Kidney capillary endothelial cell (primary cell): ENCODE data around the gene GRIK5.
A peak's percentile ranks its signal among the peaks of the same experiment; 100 is the strongest.
"Not testable (repeated sequence)": the region's sequence is repeated elsewhere in the genome, so short reads cannot be mapped to it uniquely, and the experiment has no call there.

Experiments
- DNase-seq: peaks from one replicate; pipeline ENCODE4 v3.0.0-alpha.2; 2018; ENCODE audit warnings: low spot score

GRIK5 gene

DNA sequence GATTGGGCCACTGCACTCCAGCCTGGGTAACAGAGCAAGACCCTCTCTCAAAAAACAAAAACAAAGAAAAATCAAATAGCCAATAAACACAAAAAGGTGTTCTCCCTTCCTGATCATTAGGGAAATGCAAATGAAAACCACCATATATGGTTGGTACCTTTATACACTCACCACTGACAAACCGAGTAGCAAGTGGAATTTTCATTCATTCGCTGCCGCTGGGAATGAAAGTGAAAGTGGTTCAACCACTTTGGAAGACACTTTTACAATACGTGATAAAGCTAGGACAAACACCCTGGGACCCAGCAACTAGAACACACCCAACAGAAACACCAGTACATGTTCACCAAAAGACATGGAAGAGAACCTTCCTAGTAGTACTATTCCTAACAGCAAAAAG lies 21.0 kb downstream of the GRIK5 start:
- DNase-seq = no peak

DNA sequence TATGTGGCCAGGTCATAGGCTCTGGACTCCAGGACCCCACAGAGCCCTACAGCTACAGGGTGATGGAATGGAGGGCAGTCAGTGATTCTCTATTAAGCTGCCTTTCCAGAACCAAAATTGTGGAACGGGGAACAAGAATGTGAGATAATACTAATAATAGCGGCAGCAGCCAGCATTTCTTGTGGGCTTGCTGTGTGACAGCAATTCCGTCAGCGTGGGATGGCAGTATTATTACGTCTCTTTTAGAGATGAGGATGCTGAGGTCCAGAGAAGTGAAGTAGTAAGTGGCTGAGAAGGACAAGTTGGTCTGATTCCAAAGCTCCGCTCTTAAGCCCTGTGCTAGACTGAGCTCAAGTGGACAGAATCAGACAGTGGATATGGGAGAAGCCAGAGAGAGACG lies 24.4 kb downstream of the GRIK5 start:
- DNase-seq = no peak

DNA sequence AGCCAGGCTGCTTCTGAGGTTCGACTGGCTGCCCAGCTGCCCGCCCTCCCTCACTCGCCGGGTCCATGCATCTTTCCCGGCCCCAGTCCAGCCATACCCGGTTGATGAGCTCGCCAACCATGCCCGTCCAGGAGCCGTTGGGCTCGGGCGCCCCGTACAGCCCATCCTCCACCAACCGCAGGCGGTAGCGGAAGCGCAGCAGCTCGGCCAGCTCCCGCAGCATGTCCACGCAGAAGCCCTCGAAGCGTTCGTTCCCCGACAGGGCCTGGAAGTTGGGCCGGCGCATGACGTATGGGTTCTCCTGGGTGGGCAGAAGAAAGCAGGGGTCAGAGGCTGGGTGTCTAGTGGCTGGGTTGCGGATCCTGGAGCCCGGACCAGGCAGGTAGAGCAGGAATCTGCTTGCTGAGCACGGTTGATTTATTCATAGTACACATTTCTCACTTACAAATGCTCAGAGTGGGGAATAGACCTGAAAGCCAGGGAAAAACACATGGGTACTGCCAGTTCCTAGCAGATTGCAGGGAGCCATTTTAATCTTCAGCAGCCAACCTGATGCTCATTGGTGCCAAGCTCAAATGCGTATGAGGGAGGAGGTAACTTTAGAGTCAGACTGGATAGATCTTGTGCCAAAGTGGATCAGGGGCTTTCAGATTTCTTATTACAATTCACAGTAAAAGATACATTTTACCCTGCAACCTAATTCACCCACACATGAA lies 27.4 kb downstream of the GRIK5 start:
- DNase-seq = no peak

DNA sequence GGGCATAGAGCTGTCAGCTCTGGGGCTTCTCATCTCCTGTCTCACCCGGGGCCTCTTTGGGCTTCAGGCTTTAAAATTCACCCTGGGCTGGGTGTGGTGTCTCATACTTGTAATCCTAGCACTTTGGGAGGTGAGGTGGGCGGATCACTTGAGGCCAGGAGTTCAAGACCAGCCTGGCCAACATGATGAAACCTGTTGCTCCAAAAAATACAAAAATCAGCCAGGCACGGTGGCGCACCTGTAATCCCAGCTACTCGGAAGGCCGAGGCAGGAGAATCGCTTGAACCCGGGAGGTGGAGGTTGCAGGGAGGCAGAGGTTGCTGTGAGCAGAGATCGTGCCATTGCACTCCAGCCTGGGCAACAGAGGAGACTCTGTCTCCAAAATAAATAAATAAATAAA lies 29.5 kb downstream of the GRIK5 start:
- DNase-seq = not testable (repeated sequence)

DNA sequence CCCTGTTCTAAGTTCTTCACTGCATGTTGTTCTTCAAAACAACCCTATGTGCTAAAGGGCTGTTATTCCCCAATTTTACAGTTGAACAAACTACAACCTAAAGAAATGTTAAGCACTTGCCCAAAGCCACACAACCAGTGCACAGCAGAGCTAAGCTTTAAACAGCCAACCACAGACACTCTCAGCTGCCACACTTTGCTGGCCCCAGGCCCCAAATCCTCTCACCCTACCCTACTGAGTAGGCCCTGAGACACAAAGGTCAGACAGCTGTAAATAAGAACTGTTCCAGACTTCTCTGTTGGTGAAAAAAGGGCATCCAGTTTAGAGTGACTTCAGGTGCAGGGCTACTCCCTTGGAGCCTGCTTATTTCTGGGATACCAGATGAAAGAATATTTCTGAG lies 30.0 kb downstream of the GRIK5 start:
- no peak for DNase-seq

DNA sequence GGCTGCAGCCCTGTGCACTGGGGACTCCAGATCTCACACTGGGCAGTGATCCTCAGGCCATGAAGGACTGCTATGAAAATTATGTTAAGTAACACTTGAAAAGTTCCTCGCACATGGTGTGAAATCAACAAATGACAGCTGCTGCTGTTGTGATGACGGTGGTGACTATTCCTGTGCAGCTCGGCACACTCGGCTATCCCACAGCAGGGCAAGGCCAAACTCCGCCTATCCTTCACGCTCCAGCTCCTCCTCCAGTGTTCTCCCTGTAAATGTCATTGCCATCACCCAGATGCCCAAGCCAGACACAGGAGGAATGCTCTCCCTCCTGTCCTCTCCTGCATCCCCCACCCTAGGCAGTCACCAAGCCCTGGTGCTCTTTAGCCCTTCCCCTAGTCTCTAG lies 31.3 kb downstream of the GRIK5 start:
- no peak for DNase-seq

DNA sequence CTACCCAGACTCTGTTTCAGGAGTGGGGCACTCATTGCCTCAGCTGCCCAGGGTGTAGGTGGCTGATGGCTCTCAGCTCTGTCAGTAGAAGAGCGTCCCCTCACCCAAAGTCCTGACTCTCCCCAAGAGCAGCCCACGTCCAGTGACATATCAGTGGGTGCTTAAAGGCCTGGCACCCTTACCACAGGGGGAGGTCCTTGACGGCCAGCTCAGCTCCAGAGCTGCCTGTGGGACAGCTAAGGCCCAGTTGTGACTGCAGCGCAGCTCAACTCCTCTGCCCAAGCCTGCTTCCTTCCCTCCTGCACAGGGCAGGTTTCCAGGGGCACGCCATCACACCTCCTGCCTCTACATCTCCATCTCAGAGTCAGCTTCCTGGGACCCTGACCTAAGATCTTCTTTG lies 32.4 kb downstream of the GRIK5 start:
- no peak for DNase-seq

DNA sequence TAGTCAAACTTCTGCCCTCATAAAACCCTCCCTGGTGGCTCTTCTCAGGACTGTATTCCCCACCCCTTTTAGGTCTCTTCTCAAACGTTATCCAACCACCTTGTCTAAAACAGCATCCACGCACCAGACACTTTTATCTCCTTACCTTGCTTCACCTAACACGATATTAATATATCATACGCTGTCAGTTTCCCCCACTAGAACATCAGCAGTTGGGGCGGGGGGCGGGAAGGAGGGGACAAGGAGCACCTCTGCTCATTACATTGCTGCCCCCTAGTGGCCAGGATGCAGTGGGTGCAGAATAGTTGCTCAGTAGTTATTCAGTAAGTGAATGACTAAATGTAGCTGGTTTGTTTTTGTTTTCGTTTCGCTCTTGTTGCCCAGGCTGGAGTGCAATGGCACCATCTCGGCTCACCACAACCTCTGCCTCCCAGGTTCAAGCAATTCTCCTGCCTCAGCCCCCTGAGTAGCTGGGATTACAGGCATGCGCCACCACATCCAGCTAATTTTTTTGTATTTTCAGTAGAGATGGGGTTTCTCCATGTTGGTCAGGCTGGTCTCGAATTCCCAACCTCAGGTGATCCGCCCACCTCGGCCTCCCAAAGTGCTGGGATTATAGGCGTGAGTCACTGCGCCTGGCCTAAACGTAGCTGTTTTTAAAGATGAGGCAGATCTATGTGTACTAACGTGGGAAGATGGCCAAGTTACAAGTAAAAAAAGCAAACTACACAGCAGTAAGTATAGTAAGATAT lies 35.2 kb downstream of the GRIK5 start:
- peak; percentile 46 for DNase-seq

DNA sequence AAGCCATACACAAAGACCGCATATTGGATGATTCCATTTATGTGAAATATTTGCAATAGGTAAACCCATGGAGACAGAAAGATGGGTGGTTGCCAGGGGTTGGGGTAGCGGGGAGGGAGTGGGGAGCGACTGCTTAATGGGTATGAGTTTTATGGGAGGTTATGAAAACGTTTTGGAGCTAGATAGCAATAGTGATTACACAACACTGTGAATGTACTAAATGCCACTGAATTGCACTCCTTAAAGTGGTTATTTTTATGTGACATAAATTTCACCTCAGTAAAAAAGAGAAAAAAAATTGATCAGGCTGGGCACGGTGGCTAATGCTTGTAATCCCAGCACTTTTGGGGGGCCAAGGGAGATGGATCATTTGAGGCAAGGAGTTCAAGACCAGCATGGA lies 36.6 kb downstream of the GRIK5 start:
- no peak for DNase-seq

DNA sequence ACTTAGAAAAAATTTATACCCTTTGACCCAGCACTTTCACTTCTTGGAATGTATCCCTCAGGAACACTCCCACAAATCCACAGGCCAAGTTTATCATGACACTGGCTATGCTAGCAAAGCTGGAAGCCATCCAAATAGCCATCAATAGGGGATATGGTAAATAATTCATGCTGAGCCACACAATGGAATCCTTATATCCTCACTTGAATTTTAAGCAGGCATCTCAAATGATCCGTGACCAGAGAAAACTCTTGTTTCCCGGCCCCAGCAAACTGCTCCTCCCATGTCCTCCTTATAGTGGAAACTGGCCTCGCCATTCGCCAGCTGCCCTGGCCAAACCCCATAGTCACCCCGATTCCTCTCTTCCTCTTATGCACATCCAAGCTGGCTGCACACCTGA lies 37.6 kb downstream of the GRIK5 start:
- no peak for DNase-seq

DNA sequence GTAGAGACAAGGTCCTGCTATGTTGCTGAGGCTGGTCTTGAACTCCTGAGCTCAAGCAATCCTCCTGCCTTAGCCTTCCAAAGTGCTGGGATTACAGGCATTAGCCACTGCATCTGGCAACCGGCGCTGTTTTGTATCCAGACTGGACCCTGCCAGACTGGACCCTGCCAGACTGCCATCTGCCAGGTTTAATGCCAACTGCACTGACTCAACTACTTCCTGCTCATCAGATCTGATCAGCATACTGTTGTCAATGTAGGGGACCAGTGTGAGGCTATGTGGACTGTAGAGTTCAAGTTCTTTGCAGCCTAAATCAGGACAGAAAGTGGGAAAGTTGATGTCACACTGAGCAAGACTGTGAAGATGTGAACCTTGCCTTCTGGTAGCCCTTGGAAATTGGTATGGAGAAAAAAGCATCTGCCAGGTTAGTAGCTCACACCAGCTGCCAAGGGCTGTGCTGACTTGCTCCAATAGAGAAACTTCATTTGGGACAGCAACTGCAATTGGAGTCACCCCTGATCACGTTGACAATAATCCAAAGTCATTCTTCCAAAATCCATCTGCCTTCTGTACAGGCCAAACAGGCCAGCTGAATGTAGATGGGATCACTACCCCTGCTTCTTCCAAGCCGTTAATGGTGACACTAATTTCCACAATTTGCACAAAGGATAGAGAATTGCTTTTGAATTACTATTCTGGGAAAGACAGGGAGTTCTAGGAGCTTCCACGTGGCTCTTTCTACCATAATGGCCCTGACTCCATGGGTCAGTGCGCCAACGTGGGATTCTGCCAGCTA lies 39.2 kb downstream of the GRIK5 start:
- DNase-seq = no peak

DNA sequence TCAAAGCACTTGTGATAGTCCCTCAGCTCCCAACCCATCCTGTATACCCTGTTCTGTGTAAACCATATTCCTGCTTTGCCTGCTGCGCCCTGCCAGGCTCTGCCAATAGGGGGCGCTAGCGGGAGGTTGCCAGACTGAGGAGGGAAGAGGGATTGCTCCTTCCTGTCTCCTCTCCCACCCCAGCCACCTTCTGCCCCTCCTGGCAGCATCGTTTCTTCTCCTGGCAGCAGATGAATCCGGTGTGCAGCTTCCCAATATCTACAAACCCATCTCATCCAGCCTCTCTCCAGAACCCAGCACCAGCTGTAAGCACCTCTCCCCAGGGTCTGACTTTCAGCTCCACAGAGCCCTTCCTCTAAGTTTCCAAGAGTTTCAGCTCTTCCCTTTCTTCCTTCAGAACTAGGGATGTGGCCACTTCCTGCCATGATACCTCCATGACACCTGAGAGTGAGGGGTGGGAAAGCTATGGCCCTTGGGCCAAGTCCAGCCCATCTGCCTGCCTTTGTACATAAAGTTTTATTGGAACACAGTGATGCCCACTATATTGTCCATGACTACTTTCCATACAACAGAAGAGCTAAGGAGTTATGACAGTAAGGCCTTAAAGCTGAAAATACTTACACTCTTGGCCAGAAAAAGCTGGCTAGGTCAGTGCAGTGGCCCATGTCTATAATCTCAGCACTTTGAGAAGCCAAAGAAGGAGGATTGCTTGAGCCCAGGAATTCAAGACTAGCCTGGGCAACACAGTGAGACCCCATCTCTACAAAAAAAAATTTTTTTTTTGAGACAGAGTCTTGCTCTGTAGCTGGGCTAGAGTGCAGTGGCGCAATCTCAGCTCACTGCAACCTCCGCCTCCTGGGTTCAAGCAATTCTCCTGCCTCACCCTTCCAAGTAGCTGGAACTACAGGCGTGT lies 41.4 kb downstream of the GRIK5 start:
- DNase-seq = no peak

DNA sequence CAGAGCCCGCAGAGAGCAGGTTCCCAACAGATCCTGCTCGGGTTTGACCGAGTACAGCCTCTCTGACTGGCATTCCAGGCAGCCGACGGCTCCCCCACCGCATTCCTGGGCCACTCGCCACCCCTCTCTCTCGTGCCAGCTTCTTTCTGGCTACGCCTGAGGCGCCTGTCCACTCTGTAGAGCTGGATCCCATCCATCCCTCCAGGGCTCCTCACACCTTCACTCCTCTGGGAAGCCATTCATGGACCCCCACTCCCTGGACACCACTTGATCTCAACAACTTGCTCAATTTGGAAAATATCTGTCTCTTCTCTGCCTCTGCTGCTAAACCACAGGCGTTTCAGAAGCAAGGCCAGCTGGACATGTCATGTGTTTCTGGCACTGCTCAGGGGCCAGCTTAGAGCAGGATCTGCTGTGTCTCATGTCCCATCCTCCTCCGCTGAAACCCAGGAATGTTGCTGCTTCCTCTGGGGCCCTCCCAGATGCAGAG lies 45.3 kb downstream of the GRIK5 start:
- DNase-seq = no peak

DNA sequence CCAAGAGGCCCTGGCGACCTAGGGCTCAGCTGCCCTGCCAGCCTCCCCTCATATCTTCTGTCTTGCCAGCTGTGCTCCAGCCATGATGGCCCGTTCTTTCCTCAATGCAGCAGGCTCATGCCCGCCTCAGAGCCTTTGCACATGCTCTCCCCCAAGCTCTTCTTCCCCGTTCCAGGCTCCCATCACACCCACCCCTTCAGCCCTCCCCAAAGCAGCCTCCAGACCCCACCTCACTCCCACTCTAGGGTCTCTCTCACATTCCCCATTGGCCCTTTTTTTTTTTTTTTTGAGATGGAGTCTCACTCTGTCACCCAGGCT lies 46.1 kb downstream of the GRIK5 start:
- DNase-seq = no peak

DNA sequence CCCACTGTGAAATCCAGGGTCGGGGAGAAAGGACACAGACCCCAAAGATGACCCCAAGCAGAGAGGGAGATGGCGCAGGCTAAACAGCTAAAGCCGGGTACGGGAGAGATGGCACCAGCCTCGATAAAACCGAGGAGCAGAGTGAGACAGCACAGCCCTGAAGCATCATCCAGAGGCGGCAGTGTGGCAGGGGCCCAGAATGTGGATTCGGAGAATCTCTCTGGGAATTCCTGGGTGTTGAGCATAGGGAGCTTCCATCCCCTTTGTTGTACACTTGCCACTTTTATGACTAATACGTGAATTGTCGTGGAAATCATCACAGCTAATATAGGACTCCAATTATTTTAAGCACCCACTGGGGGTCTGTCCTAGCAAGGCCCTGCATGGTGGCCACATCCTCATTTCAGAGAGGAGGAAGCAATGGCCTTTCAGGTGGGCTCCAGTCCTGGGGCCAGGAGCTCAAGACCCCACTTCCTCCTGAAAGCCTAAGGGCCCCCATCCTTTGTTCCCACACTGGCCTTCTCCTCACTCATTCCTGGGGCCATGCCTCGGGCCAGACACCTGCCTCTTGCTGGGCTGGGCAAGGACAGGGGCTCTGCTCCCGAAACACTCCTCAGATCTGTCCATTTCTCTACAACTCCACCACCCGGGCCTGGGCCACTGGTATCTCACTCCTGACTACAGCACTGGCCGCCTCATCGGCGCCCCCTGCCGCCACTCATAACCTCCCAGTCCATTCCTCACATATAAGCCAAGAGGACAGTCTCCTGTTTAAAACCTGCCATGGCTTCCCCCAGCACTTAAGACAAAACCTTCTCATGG lies 46.7 kb downstream of the GRIK5 start:
- DNase-seq = no peak

DNA sequence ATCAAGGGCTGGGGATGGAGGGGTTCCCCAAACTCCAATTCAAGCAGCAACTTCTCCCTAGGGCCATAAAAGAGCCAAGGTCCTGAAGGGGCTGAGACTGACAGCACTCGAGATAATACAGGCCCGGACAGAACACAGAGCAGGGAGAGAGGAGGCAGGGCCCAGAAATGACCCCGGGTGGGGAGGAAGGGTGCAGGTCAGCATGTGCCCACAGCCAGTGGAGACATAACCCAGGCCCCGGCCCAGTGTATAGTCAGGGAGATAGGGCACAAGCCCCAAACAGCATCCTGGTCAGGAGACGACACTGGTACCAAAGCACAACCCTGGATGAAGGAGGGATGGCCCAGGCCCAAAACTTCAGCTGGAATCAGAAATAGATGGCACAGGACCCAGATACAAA lies 47.4 kb downstream of the GRIK5 start:
- DNase-seq = no peak

DNA sequence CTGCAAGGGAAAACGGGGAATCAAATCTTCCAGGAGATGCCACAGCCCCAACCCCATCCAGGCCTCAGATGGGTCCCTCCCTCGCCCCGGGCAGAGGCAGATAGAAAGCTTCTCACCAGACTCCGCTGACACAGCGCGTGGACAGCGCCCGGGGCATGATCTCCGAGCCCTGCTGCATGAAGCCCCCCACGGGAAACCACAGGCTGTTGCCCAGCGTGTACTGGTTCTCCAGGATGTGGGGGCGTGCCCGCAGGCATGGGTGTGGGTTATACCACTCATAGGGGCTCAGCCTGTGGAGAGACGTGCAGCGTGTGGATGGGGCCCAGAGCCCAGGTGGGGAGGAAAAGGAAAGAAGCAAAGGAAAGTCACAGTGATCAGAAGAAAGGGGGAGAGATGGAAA lies 48.8 kb downstream of the GRIK5 start:
- DNase-seq = no peak

DNA sequence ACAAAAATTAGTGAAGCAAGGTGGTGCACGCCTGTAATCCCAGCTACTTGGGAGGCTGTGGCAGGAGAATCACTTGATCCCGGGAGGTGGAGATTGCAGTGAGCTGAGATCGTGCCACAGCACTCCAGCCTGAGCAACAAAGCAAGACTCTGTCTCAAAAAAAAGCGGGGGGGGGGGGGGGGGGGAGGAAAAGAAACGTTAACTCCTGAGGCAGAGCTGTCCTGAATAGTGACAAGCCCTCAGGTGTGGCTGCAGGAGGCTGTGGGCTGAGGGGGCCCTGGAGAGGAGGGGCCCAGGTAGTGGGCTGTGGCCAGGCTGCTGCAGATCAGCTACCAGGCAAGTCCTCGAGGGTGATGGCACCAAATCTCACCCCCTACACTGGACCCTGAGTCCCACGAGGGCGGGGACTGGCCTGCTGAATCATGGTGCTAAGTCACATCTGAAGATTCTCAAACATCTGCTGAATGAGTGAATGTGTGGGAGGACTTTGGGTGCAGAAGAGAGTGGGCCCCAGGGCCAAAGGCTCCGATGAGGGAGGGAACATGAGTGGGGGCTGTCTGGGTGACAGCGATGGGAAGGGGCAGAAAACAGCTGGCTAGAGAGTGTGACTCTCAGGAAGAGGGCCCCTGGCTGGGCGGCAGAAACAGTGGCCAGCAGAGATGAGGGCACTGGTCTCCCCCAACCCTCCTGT lies 51.4 kb downstream of the GRIK5 start:
- no peak for DNase-seq

DNA sequence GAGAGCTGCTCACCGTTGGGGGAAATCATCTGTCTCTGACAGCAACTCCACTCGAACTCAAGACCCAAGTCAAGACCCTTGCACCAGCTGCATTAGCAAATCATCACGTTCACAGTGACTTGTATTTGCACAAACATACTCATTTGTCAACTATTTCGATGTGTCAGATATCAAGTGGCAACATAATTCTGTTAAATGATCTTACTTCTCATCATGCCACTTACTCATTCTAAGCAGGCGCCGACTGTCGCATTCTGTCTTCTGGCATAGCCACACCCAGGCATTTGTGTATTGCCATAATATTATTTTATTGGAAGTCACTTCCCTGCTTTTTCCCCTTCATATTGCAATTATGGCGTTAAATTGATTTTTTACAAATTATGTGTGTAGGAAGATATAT lies 53.0 kb downstream of the GRIK5 start:
- no peak for DNase-seq

DNA sequence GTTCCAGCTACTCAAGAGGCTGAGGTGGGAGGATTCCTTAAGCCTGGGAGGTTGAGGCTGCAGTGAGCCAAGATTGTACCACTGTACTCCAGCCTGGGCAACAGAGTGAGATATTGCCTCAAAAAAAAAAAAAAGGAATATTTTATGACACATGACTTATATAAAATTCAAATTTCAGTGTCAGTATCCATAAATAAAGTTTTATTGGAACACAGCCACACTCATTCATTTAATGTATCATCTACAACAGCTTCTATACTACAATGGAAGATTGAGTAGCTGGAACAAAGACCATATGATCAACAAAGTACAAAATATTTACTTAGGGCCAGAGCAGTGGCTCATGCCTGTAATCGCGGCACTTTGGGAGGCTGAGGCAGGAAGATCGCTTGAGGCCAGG lies 57.3 kb downstream of the GRIK5 start:
- DNase-seq = not testable (repeated sequence)
